Measurements from ENCODE around the gene SLC6A6. TPM values are rescaled to one million over a fixed set of nuclear protein-coding genes. Genes with fewer than 3 reads are reported as not detected.
"Not testable (repeated sequence)": the region's sequence is repeated elsewhere in the genome, so short reads cannot be mapped to it uniquely, and the experiment has no call there.

Gene SLC6A6
- total RNA-seq, 2 experiments from 2014 or later, result 43.4 to 48.8 TPM

- DNase-seq (no peak), ATAC-seq (no peak)
- Mint-ChIP-seq H3K27me3 (no peaks in the 10 kb centered on the region), H3K27ac (no peak overlapping the region), H3K4me1 (ENCODE audit: low read depth) (no peaks in the 10 kb centered on the region), H3K9me3 (no peaks in the 10 kb centered on the region), H3K4me3 (no peak overlapping the region), H3K36me3 (ENCODE audit: low read depth) (no peaks in the 10 kb centered on the region)
- TF ChIP-seq CTCF (IDR thresholded peaks at IDR 0.05), result no peak
- ChIA-PET POLR2A (no interaction called here), CTCF (interaction anchor here (0.8 to 1.4 kb wide), 2 partner anchors 21 to 308 kb away, joined by 3 read pairs; no protein-coding TSS in a partner anchor)
- intact Hi-C loops (cut with micrococcal nuclease), result no loop called here
Observed at GRCh38 chr3:14511623-14512280, 109.3 kb downstream of the SLC6A6 start.

- Mint-ChIP-seq H3K27me3 (no peaks in the 10 kb centered on the region), H3K27ac (no peak overlapping the region), H3K4me1 (ENCODE audit: low read depth) (no peaks in the 10 kb centered on the region), H3K4me3 (no peak overlapping the region), H3K36me3 (ENCODE audit: low read depth) (no peaks in the 10 kb centered on the region), H3K9me3 (no peaks in the 10 kb centered on the region)
- DNase-seq (no peak), ATAC-seq (no peak)
- intact Hi-C loops (cut with micrococcal nuclease), result no loop called here
- POLR2A ChIA-PET, result no interaction called here
- TF ChIP-seq CTCF (IDR thresholded peaks at IDR 0.05), result no peak
- CTCF ChIA-PET, result interaction anchor here (0.8 to 1.4 kb wide), 3 partner anchors 10 to 309 kb away, joined by 3 read pairs; no protein-coding TSS in a partner anchor
Observed at GRCh38 chr3:14512281-14512941, 110.0 kb downstream of the SLC6A6 start.

GRCh38 chr3:14512942-14513327 lies 110.5 kb downstream of the SLC6A6 start:
- Mint-ChIP-seq H3K27me3 (no peaks in the 10 kb centered on the region), H3K4me1 (ENCODE audit: low read depth) (no peaks in the 10 kb centered on the region), H3K36me3 (ENCODE audit: low read depth) (no peaks in the 10 kb centered on the region), H3K9me3 (no peaks in the 10 kb centered on the region), H3K27ac (no peak overlapping the region), H3K4me3 (no peak overlapping the region)
- CTCF ChIA-PET, result interaction anchor here (1.2 kb wide), 1 partner anchor 9 kb away, joined by 3 read pairs; no protein-coding TSS in a partner anchor
- DNase-seq, result no peak
- ATAC-seq, result no peak
- TF ChIP-seq CTCF (IDR thresholded peaks at IDR 0.05), result no peak
- intact Hi-C loops (cut with micrococcal nuclease), result no loop called here
- POLR2A ChIA-PET, result no interaction called here

GRCh38 chr3:14513566-14514322 lies 111.3 kb downstream of the SLC6A6 start:
- ChIA-PET CTCF (interaction anchor here (1.2 kb wide), 1 partner anchor 8 kb away, joined by 3 read pairs; no protein-coding TSS in a partner anchor), POLR2A (no interaction called here)
- Mint-ChIP-seq H3K9me3 (no peaks in the 10 kb centered on the region), H3K4me3 (no peak overlapping the region), H3K27me3 (no peaks in the 10 kb centered on the region), H3K36me3 (ENCODE audit: low read depth) (no peaks in the 10 kb centered on the region), H3K4me1 (ENCODE audit: low read depth) (no peaks in the 10 kb centered on the region), H3K27ac (no peak overlapping the region)
- intact Hi-C loops (cut with micrococcal nuclease), result no loop called here
- no peak for TF ChIP-seq CTCF (IDR thresholded peaks at IDR 0.05)
- DNase-seq, result no peak
- no peak for ATAC-seq

GRCh38 chr3:14514323-14514720 lies 111.9 kb downstream of the SLC6A6 start:
- Mint-ChIP-seq H3K9me3 (no peaks in the 10 kb centered on the region), H3K27me3 (no peaks in the 10 kb centered on the region), H3K4me1 (ENCODE audit: low read depth) (no peaks in the 10 kb centered on the region), H3K4me3 (no peak overlapping the region), H3K27ac (no peak overlapping the region), H3K36me3 (ENCODE audit: low read depth) (no peaks in the 10 kb centered on the region)
- intact Hi-C loops (cut with micrococcal nuclease), result no loop called here
- TF ChIP-seq CTCF (IDR thresholded peaks at IDR 0.05), result no peak
- POLR2A ChIA-PET, result no interaction called here
- CTCF ChIA-PET, result no interaction called here
- DNase-seq, result no peak
- no peak for ATAC-seq

- H3K4me3 Mint-ChIP-seq; H3K27ac Mint-ChIP-seq; H3K4me1 Mint-ChIP-seq (ENCODE audit: low read depth); H3K27me3 Mint-ChIP-seq; H3K9me3 Mint-ChIP-seq; ATAC-seq; DNase-seq; intact Hi-C loops (cut with micrococcal nuclease); H3K36me3 Mint-ChIP-seq (ENCODE audit: low read depth); POLR2A ChIA-PET; CTCF ChIA-PET: not testable (repeated sequence)
Observed at GRCh38 chr3:14515526-14515925, 113.1 kb downstream of the SLC6A6 start.
